GM12864 (cell line): Measurements from ENCODE around the gene KIF6.

Source experiments
- DNase-seq: peaks from one replicate; pipeline ENCODE4 v3.0.0-alpha.2; 2011; ENCODE audit warnings: low read depth
- H3K4me3 ChIP-seq: 2 replicates; pipeline ENCODE4 v1.5.1; 2011; ENCODE audit warnings: mild to moderate bottlenecking, low read depth, low read length, control low read depth
- CTCF ChIP-seq: IDR thresholded peaks from 2 replicates; pipeline ENCODE4 v1.5.1; 2011; ENCODE audit warnings: low read depth, mild to moderate bottlenecking, moderate library complexity, low read length, control low read depth, inconsistent platforms; ENCODE audit errors: missing control alignments

KIF6 gene

GRCh38 chr6:39665861-39666260, 59.3 kb downstream of the KIF6 start:
- H3K4me3 ChIP-seq = no peak overlapping the region
- TF ChIP-seq CTCF = no peak
- DNase-seq = no peak

GRCh38 chr6:39664173-39664572, 61.0 kb downstream of the KIF6 start:
- H3K4me3 ChIP-seq = no peak overlapping the region
- no peak for TF ChIP-seq CTCF
- DNase-seq = no peak

- no peak for DNase-seq
- no peak for TF ChIP-seq CTCF
These were observed 67.7 kb downstream of the KIF6 start for GRCh38 chr6:39657355-39658135.

GRCh38 chr6:39654121-39654520, 71.1 kb downstream of the KIF6 start:
- H3K4me3 ChIP-seq = no peak overlapping the region
- no peak for DNase-seq
- TF ChIP-seq CTCF = no peak

More at GRCh38 chr6:39657355-39658135, 67.7 kb downstream of the KIF6 start:
- H3K4me3 ChIP-seq = no peak overlapping the region

- H3K4me3 ChIP-seq = no peak overlapping the region
- no peak for DNase-seq
- TF ChIP-seq CTCF = no peak
These were observed 71.6 kb downstream of the KIF6 start for GRCh38 chr6:39653612-39654011.

GRCh38 chr6:39649996-39650395, 75.2 kb downstream of the KIF6 start:
- H3K4me3 ChIP-seq = no peak overlapping the region
- no peak for DNase-seq
- no peak for TF ChIP-seq CTCF
